Germinal center (tissue), 1 donor: ENCODE data around the gene FBXO11.

ENCODE experiments used
- DNase-seq: peaks from one replicate; pipeline ENCODE4 v3.0.0; 2012; ENCODE audit warnings: mixed read lengths, low spot score

Gene FBXO11

DNA sequence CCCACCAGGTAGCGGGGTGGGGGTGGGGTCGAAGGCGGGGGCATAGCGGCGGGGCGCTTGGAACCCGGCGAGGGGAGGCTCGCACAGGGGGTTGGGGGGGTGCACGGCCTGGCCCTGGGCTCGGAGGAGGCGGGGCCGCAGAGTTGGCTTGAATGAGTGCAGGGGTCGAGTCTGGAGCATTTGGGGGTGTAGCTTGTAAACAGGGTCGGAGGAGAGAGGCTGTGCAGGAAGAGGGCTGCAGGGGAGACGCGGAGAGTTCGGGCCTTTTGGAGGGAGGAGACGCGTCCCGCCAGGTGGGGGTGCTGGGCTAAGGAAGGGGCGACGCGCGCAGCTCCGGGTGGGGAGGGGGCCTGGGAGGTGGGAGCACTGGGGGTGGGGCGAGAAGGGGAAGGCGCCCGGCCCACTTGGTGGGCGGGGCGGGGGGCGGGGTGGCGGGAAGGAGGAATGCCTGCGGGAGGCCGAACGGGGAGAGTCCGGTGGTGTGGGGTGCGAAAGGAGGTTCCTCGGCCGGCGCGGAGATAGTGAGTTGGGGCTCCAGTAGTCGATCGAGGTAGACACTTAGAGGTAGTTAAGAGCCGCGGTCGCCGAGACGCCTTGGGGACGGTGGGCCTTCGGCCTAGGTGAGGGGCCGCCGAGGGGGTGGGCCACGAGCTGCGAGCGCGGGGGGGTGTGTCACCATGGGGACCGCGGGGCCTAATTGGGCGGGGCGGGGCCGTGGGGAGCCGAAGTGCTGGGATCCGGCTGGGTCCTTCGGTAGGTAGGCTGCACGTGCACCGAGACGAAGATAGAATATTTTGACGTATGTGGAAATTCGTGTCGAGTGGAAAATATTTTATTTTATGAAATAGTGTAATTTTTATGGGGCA lies 122.6 kb downstream of the FBXO11 start:
- DNase-seq, result peak; percentile 85

DNA sequence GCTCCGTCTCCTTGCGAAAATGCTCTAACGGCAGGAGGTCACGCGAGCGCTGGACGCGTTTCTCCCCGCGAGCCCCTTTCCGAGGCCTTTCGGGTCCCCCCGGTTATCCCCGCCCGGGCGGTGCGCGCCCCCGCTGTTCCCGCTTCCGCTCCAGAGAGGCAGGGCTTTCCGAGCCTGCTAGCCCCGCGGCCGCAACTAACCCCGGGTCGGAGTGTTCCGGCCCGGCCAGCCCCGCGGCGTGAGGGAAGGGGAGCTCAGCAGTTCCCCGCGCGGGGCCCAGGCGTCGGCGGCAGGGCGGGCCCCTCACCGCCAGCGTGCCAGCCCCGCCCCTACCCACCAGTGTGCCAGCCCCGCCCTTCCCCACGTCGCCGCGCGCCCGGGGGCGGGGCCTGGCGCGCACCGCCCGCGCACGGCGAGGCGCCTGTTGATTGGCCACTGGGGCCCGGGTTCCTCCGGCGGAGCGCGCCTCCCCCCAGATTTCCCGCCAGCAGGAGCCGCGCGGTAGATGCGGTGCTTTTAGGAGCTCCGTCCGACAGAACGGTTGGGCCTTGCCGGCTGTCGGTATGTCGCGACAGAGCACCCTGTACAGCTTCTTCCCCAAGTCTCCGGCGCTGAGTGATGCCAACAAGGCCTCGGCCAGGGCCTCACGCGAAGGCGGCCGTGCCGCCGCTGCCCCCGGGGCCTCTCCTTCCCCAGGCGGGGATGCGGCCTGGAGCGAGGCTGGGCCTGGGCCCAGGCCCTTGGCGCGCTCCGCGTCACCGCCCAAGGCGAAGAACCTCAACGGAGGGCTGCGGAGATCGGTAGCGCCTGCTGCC lies 123.4 kb downstream of the FBXO11 start, which contains the start of gene MSH6:
Gene MSH6 (plus strand): TSS at position 475 of the 815 bp plus-strand sequence. CDS start 89 bp downstream, at position 564.
- DNase-seq, result peak; percentile 98

DNA sequence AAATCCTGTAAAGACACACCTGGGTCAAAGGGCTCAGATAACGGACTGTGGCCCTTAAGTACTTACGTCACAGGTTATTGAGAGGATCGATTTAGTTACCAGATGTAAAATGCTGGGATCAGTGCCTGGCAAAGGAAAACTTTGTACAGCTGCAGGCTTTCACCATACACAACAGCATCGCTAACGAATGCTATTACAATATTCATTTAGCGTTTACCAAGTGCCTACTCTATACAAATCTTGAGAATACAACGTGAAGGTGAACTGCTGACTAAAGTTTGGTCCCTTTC lies 124.0 kb downstream of the FBXO11 start:
- no peak for DNase-seq

DNA sequence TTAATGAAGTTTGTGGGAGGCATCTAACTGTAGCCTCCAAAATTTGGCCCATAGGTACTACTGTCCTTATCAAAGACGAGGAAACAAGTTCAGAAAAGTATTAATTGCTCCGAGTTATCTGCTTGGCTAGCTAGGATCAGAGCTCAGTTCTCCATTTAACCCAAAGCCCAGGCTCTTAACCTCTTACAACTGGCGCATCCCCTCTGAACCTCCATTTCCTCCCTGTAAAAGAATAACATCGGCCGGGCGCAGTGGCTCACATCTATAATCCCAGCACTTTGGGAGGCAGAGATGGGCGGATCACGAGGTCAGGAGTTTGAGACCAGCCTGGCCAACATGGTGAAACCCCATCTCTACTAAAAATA lies 126.9 kb downstream of the FBXO11 start:
- DNase-seq, result no peak

DNA sequence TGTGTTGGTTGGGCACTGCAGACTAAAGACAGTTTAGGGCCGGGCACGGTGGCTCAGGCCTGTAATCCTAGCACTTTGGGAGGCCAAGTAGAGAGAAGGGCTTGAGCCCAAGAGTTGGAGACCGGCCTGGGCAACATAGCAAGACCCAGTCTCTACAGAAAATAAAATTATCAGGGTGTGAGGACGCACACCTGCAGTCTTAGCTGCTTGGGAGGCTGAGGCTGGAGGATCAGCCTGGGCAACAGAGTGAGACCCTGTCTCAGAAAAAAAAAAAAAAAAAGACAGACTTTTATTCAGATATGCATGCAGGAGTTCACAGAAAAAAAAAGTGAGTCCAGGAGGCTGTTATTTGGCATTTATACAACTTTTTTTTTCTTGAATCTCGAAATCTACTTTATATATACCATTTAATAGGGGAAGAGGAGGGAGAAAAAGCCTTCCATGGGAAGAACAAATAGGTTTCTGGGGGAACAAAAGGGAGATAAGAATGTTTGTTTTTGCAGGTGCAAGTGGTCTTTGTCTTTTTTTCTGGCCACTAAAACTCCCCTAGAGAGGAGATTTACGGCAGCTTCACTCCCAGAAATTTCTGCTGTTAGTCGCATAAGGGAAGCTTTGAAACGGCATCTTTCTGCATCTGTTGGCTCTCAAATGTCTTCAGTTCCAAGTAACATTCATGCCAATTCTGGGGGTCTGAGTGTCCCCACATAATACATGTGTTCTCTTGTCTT lies 127.4 kb downstream of the FBXO11 start:
- DNase-seq, result no peak

DNA sequence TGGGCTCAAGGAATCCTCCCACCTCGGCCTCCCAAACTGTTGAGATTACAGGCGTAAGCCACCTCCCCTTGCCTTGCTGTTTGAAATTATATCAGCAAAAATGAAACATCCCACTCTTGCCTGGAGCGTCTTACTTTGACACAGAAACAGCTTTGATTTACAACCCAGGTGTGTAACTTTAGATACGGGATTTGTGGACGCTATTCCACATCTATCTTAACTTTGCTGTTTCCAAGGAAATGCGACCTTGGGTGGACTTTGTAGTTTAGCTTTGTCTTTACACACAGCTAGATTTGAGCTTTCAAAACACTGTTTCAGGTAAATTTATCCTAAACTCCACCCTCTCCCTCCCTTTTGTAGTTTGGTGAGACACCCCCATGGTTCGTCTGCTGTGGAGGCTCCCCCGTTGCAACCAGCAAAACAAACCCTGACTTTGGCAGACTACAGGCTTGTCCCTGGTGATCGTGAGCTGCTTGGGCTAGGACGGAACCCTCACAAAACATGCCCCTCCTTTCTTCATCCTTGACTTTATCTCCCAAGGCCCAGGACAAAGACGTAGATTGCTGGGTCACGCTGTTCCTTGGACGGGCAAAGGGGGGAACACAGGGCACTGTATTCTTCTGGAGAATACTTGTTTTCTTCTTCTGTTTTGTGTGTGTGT lies 128.9 kb downstream of the FBXO11 start:
- DNase-seq, result no peak

DNA sequence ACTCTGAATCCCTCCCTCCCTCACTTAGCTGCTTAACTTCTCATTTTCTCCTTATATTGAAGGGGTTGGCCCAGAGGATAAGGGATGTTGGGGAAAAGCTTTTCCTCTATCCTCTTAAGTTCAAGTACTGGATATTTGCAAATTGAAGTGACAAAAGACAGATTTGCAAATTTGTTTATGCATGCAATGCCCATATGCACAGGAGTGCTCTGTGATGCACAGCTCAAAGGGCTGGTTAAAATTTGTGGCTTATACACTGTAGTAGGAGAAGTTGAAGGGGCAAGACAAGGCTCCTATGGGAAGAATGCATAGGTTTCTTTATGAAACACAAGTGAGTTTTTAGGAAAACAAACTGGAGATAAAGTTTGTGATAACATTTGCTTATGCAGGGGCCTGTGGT lies 131.7 kb downstream of the FBXO11 start:
- DNase-seq, result no peak

DNA sequence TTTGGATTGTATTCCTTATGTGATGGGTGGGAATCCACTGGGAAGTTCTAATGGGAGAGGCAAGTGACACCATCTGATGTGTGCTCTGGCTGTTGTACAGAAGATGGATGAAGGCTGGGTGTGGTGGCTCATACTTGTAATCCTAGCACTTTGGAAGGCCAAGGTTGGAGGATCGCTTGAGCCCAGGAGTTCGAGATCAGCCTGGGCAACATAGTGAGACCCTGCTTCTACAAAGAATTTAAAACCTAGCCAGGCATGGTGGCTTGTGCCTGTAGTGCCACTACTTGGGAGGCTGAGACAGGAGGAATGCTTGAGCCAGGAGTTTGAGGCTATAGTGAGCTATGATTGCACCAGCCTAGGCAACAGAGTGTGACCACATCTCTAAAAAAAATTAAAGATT lies 134.0 kb downstream of the FBXO11 start:
- DNase-seq, result no peak

DNA sequence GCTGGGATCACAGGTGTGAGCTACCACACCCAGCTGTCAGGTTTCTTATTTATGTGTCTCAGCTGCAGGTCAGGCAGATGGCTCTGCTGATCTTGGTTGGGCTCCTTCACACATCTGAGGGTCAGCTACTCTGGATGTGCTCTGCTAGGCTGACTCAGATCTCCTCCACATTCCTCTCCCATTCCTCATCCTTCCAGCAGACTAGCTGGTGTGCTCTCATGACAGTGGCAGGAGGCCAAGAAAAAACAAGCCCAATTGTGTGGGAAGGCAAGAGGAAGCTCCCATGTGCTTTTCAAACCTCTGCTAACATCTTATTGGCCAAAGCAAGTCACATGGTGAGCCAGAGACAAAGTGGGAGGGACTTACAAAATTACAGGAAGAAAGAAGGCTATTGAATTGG lies 135.1 kb downstream of the FBXO11 start:
- DNase-seq, result peak; percentile 16

DNA sequence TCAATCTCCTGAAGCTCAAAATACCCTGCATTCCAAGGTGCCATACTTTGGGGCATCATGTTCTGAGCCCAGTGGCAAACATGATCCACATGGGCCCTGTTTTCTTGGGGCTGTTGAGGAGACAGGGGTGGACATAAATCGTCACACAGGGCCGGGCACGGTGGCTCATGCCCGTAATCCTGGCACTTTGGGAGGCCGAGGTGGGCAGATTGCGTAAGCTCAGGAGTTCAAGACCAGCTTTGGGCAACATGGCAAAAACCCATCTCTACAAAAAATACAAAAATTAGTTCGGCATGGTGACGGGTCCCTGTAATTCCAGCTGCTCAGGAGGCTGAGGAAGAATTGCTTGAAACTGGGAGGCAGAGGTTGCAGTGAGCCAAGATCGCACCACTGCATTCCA lies 137.0 kb downstream of the FBXO11 start:
- DNase-seq, result no peak

DNA sequence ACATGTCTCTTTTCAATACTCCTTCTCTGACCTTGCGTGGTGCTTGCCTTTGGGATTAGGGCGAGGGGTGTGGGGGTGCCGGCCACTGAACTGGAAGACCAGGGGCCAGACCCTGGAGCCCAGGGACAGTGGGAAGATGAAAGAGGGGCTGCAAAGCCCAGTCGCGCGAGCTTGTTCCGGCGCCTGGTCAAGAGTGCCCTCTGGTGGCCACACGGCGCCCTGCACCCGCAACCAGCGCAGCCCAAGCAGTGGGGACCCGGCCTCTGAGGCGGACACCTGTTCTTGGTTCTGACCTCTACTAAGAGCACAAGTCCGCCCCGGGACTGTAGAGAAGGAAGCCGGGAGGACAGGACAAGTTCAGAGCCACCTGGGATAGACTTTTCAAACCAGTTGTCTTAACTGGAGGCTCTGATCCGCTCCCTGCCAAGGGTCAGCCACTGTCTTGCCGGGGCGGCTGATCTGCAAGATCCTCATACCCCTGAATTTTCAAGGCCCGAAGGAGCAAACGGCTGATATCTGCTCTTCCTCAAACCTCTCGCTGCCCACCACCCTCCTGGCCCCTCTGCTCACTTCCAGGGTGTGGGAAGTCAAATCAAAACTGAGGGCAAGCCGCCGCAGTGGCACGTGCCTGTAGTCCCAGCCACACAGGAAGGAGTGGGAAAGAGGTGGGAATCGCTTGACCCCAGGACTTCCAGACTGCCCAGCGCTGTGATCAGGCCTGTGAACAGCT lies 138.3 kb downstream of the FBXO11 start:
- DNase-seq, result peak; percentile 66

DNA sequence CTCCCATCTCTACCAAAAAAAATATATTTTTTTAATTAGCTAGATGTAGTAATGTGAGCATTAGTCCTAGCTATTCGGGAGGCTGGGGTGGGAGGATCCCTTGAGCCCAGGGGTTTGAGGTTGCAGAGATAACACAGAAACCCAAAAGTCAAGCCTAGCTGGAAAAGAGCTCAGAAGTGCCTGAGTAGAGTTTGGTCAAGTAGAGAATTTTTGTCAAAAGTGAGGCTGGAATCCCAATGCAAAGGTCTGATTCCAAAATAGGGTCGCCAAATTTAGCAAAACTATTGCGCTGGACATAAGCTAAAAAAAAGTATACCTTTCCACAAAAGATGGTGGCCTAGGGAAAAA lies 138.8 kb downstream of the FBXO11 start:
- no peak for DNase-seq

DNA sequence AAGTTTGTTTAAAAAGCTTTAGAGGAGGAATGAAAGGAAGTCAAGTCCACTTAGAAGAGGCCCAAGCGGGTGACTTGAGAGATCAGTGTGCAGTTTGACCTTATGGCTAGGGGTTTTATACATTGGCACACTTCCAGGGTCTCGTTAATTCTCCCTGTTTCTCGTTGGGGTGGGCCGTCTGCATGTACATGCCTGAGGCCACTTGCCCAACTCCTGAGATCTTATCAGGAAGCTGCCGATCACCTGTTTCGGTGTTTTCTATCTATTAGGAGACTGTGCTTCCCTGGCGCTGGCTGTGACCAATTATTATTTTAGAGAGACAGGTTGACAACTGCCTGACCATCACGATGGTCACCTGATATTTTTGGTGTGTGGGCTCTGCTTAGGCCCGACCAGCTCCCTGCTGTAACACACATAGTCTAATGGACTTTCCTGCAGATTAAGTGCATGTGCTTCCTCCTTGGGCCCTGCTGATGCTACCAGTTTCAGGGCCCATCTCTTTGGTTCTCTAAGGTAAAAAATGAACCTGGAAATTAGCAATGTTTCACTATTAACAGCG lies 154.4 kb downstream of the FBXO11 start:
- DNase-seq, result no peak

DNA sequence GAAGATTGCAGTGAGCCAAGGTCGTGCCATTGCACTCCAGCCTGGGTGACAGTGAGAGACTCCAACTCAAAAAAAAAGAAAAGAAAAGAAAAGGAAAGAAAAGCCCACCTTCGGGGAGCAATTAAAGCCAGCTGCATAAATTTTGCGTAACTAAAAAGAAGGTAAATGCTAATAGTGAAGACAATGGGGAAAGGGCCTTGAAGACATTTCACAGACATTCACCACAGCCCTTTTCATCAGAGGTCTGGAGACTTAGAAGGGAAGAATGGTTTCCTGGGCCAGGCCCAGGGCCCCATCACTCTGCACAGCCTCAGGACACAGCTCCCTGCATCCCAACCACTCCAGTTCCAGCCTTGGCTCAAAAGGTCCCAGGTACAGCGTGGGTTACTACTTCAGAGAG lies 158.4 kb downstream of the FBXO11 start:
- no peak for DNase-seq

DNA sequence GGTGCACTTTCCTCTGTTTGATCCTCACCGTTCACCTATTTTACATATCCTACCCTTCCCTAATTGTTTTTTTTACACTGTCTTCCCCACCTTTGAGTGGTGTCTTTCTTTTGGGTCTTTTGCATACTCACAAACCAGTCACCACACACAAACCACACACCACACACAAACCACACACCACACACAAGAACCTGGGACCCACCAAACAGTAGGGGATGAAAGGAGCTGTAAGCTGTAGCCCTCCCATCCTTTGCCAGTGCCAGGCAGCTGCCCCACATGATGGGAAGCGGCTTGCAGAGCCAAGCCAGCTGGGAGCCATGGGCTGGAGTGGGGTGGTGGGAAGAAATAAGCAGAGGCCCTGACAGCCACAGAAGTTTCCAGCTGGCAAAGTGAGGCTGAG lies 162.2 kb downstream of the FBXO11 start:
- DNase-seq, result no peak

DNA sequence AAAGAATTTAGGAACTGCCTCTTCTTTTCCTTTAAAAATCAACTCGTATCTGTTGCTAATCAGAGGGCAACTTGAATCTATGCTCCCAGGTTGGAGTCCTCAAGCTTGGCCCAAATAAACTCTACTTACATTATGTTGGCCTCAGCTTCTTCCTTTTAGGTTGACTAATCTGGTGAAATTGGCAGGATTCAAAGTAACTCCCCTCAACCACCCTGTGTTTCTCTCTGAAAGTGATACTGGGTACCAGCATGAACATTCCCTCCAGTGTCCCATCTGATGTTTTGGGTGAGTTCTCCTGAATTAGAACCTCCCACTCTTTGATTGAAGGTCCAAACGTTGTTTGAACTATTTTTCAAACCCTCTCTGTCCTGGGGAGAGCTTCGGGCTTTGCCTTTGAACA lies 164.7 kb downstream of the FBXO11 start:
- no peak for DNase-seq

DNA sequence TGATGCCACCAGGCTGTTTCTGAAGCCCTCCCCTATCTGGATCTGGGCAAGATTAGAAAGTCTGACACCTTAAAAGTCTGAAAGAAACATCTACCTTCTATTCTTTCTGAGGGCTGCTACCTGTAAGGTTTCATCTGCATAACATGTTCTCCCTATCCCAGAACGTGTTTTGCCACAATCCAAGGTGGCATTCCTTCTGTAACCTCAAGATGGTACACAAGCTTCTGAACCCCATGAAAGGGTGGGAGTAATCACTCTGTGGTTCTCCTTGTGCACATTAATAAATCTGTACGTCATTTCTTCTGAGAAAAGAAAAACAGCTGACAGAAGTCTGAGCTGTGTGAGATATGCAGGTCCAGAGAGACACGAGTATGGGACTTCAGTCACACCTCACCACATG lies 165.2 kb downstream of the FBXO11 start:
- no peak for DNase-seq
